EL (cell line): ENCODE data around the gene CDIP1.

Experiments
- DNase-seq: peaks from one replicate; pipeline ENCODE4 v3.0.0-alpha.2; 2016

The CDIP1 gene

DNA sequence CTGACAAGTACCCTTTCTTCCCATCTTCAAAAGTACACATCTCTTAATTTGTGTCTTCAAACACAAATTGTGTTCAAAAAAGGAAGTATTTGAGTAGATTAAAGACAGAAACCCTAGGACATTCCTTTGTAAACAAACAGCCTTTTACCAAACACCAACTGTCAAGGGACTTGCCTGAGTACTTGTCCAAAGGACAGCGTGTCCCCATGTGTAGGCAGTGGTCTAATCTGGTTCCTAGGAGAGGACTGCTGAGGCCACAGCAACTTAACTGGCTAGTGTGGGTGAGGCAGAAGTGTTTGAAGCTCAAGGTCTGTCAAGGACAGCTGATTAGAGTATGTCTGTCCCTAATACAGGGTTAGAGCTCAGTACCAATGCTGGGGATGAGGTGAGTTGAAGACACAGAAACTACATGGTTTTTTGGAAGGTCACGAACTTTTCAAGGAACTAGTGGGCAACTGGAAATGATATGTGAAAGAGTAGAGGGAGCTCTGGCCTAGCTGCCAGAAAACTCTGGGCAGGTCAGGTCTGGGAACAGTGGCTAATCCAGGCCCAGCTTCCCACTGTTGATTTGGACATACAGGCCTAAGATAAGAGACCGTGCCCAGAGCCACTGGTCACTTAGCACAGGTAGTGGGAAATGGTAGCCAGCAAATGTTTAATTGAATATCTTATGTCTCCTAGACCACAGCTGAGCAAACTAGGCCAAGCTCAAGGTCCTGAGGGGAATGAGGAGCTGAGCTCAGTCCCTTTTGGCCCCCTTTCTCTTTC lies 52.3 kb downstream of the CDIP1 start:
- DNase-seq, result no peak

DNA sequence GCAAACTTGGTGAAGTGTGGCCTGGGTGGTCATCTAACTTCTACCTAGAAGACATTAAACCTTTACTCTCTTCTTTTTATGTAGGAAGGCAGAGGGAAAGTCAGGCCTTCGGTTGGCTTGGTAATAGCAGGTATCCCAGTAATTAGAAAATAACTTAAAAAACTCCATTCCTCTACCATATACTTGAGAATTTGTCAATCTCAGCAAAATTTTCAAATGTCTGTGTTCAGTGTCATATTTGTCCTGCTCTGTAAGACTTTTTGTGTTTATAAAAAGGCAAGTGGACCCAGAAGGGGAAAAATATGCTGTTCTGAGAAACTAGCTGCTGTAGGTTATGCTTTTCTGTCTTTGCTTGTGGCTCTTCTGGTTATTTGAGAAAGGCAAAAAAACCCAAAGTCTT lies 56.6 kb downstream of the CDIP1 start:
- DNase-seq, result no peak

DNA sequence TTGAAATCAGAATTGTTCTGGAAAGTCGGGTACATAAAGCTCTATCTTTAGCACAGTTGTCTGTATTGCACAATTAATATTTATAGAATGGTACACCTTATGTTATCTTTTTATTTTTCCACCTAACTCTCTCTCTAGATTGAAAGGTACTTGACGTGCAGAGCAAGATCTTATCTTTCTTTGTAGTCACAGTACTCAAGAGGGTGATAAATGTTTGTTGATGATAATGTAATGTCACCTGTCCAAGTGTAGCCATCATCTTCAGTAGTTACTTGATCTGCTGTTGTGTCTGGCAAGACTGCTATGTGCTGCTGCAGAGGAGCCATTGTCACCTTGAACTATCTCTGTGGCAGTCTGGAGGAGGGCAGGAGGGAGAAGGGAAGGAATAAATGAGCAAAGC lies 57.0 kb downstream of the CDIP1 start:
- DNase-seq, result no peak

DNA sequence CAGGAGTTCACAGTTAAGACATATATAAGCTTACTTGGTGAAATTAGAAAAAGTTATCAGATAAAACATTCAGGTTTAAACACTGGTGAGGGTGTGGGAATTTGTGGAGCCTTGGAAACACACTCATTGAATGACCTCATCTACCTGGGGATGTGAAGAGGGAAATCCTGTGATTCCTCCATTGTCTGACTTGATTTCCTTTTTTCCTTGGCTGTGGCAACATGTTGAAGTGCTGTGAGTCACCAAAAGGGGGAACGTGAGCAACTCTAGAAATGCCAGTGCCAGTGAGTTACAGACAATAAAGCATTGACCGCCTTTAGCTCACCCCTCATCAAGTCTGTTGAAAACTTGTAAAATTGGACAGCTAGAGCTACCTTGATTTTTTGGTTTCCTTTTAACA lies 60.6 kb downstream of the CDIP1 start:
- peak; percentile 54 for DNase-seq

DNA sequence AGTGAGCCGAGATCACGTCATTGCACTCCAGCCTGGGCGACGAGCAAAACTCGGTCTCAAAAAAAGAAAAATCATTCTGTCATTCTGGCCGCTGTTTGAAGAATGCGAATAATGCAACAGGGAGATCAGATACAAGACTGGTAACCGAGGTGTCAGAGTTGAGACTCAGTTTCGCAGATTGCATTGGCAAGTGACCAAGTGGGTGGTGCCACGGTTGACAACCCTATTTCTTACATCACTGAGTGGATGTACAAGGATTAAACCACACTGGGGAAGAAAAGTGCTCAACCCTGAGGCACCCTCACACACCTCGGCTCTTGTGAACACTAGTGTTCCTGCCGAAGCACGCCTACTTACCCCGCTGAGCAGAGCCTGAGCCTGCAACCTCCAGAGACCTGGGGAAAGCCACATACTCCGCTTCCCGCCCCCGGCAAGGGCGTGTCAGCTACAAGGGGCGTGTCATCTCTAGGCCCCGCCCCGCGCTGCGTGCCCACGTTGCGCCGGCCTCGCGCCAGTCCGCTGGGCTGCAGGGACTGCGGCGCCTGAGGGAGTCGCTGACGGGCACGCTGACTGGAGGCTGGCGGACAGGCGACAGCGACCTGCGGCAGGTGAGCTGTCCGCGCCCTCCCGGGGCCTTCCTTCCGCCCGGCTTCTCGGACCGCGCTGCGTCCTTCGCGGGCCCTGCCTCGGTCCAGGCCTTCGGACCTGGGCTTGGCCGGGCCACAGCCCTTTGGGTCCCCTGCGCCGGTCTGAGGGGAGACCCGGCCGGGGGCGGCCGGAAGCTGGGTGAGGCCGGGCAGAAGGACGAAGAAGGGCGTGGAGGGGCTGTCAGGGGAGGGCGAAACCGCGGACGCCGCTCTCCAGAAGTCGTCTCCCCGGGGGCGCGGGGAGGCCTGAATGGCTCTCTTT lies 62.4 kb downstream of the CDIP1 start, which contains the start of gene HMOX2:
Gene HMOX2, plus strand, starts transcription at position 519 of the 909 bp plus-strand sequence. CDS start 29,127 bp downstream, outside the sequence.
- DNase-seq, result peak; percentile 90

DNA sequence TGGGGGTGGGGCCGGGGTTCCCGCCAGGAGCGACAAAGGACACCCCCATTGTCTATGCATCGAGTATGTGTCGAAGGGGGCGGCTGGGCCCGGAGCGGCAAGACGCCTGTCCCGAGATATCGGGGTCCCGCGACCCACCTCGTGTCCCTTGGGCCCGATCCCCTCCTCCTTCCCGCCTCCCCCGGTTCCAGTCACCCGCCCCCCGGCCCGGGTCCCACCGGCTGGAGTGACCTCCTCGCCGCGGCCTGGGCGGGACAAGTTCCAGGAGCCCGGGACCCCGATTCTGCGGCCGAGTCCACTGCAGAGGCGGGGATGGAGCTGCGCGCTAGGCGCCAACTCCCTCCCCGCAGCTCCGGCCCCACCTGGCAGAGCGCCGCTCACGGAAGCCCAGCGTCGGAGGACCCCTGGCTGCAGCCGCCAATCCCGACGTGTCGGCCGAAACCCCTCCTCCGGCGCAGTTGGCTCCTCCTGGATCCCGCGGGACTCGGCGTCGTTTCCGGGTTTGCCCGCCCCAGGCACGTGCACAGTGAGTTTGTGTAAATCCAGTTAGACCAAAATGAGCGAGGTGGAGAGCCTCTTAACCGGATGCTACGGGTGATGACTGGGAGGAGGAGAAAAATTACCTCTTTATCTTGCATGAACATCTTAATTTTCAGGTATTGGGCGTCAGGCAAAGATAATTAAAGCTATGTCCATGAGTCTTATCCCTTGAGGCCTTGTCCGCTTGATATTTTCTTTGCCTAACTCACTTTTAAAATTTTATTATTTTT lies 64.2 kb downstream of the CDIP1 start, which contains the start of gene NMRAL1:
Gene NMRAL1, minus strand, starts transcription at position 434 of the 770 bp plus-strand sequence. CDS start 493 bp downstream, outside the sequence.
- DNase-seq, result peak; percentile 93

DNA sequence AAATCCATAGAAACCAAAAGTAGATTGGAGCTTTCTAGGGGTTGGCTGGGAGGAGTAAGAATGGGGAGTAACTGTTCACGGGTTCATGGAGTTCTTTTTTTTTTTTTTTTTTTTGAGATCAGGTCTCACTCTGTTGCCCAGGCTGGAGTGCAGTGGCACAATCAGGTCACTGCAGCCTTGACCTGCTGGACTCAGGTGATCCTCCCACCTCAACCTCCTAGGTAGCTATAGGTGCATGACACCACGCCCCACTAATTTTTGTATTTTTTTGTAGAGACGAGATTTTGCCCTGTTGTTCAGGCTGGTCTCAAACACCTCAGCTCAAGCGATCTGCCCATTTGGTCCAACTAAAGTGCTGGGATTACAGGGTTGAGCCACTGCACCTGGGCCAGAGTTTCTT lies 65.7 kb downstream of the CDIP1 start:
- DNase-seq, result no peak

DNA sequence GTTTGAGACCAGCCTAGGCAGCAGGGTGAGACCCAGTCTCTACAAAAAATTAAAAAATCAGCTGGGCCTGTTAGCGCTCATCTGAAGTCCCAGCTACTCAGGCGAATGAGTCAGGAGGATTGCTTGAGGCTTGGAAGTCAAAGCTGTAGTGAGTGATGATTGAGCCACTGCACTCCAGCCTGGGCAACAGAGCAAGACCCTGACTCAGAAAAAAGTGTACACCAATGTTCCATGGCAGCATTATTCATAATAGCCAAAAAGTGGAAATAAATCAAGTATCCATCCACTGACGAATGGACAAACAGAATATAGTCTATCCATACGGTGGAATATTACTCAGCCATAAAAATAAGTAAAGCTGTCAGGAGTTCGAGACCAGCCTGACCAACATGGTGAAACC lies 66.7 kb downstream of the CDIP1 start:
- DNase-seq, result no peak

DNA sequence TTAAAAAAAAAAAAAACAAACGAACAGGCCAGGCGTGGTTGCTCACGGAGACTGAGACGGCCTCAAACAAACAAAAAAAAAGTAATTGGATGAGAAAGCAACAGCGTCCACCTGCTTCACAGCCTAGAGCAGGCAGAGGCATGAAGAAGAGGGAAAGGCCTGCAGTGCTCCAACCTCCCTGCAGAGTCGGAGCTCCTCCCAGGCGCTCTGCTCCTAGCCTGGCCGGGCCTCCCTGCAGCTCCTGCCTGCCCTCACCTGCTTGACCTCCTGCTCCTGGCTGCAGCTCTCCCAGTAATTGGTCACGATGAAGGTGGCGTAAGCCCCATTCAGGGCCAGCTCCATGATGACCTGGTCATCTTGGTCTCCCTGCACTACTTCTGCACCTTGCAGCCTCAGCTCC lies 69.6 kb downstream of the CDIP1 start:
- no peak for DNase-seq

DNA sequence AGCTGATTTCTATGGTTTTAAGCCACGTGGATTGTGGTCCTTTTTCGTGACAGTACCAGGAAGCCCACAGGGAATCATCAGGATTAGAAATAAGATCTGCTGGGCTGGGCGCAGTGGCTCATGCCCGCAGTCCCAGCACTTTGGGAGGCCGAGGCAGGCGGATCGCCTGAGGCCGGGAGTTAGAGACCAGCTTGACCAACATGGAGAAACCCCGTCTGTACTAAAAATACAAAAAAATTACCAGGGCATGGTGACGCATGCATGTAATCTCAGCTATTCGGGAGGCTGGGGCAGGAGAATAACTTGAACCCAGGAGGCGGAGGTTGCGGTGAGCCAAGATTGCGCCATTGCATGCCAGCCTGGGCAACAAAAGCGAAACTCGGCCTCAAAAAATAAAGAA lies 70.7 kb downstream of the CDIP1 start:
- no peak for DNase-seq

DNA sequence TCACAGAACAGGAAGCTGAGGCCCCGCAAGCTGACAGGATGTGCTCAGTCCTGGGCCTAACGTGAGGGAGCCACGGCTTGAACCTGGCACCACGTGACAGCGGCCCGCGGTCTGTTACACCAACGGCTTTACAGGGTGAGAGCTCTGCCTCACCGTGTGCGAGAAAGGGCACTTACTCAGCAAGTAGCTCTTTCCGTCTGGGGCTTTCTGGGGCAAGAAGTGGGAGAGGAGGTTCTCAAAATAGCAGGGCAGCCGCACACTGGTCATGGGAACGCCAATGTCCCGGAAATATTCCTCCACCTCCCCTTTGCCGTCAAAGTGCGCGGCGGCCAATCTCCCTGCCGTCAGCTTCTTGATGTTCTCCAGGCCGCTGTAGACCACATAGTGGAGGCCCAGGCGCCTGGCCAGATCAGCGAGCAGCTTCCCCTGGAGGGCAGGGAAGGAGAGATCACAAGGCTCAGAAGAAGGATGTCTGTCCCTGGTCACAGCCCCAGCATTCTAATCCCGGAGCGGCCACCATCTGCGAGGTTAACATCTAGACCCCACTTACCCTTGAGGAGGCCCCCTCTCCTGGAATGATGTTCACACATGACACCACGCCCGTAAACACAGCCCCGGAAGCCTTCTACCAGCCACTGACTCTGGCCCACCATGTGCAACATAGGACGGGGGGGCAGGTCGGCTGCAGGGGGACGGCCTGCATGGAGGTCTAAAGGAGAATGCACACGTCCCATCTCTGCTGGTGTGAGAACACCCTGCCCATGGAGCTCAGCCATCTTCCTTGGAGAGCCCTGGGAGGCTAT lies 72.4 kb downstream of the CDIP1 start:
- no peak for DNase-seq

DNA sequence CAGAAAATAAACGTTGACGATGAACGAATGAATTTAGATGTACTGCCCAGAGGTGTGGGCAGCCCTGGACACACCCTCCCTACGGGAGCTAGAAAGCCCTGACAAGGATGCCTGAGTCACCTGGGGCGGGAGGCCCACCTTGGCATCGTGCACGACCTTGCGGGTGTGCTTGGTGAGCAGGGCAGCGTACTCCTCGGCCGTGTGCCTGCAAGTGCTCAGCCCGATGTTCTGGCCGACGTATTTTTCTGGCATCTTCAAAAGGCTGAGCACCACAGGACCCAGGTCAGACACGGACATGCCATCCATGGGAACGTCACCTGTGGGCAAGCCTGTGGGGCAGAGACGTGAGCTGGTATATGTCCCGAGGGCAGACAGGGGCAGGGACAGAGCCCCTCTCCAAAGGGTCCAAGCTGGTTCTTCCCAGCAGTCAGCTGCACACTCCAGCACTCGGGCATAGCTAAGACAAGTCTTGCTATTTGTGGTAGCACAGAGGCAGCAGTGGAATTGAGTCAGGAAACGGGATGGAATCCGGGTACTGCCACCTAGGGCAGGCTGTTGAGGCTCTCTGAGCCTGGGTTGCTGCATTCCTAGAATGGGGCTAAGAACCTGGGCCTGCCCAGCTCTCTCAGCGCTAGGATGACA lies 74.9 kb downstream of the CDIP1 start:
- no peak for DNase-seq

DNA sequence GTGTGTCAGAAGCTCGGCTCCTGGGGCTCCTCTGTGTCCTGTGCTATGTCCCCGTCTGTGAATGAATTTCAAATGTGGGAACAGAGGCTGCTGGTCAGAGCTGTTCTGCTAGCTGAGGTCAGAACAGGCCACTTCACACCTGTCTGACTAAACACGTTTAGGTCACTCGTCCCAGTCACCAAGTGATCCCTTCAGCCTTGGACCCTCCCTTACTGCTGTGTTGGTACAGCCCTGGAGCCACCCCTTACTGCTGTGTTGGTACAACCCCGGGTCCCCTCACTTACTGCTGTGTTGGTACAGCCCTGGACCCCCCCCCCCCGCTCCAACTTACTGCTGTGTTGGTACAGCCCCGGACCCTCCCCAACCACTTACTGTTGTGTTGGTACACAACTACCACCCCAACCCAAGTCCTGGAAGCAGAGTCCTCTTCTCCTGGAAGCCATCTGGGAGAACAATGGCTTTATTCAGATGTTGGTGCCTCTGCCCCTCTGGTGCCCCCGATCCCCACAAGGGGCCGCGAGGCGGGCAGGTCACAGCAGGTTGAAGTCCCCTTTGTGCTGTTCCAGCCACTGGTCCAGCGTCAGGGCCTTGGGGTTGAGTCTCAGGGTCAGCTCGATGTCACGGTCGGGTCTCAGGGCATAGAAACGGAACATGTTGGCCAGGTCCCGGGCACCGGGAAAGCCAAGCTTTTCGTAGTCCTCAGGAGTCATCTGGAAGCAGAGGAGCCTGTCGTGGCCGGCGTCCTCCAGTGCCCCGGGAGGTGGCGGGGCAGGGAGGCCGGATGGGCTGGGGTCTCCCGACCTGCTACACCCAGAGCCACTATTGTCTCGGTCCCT lies 77.1 kb downstream of the CDIP1 start:
- DNase-seq, result no peak

DNA sequence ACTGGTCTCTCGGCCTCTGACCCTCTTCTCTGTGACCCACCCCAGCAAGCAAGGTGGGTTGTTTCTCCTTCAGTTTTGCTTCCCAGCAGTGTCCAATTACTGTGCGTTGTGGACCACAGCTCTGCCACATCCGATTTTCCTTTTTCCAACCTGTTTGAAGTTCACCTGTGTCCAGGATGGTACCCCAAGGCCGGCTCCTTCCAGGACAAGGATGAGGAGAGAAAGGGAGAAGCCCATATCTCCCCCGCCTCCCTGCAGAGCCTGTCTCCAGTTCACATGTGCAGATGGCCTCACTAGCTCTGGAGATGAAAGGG lies 77.7 kb downstream of the CDIP1 start:
- DNase-seq, result no peak
